Frontal cortex (tissue), 4 donors: ENCODE results near the gene PDE4C. TPM values are rescaled to one million over a fixed set of nuclear protein-coding genes. Genes with fewer than 3 reads are reported as not detected.
"Not testable (repeated sequence)": the region's sequence is repeated elsewhere in the genome, so short reads cannot be mapped to it uniquely, and the experiment has no call there.

ENCODE experiments used
- DNase-seq, 2 donors: peaks; one replicate each; pipeline ENCODE4 v3.0.0; 2012; ENCODE audit warnings: low spot score in 2 of 2
- FAIRE-seq: peaks from 2 replicates; lab custom pipeline; 2012; peaks lifted over from hg19 to GRCh38; lab: Jason Lieb, UNC
- total RNA-seq: library from RNA; depleted of rRNA; stranded (reverse); fragments of >200 nt; gene quantifications from one replicate; pipeline ENCODE4 v1.2.3, GENCODE V29; 2014
- donor health status: control.
- donor health status: control.
- donor health status: control.

PDE4C gene
- total RNA-seq, 1 donor from 2014 or later = 1.2 TPM

DNA sequence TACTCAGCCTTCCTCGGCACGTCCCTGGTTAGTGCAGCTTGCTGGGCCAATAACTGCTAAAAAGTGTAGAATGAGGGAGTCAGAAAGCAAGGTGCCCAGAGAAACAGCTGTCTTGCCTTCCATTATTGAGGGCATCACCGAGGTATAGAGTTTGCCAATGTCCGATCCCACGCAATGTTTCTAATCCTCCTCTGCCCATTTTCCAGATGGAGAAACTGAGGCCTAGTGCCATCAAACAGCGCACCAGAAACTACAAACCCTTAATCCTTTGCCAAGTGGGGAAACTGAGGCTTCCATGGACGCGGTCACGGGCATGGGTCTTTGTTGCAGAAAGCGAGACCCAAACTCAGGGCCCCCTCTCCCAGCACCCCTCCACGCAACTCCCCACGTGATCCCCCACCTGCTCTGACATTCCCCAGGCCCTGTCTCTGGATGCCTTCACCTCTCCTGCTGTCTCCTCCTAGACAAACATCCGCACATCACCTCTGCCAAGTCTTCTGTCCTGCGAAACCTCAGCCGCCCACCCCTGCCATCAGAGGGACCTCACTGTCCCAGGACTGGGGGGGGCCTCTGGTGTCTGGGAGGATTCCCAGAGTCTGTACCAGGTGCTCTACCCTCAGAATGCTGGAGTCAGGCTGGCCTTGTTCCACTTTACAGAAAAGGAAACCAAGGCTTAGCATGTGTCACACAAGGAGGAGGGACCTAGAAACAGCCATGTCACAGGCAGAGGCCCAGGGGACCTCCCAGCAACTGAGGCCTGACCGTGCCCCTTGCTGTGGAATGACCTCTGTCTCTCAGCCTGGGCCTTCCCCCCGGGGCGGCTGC is 930 bp upstream of the PDE4C start:
- DNase-seq = no peak
- no peak for FAIRE-seq

- no peak for FAIRE-seq
- DNase-seq = no peak
These were observed 910 bp downstream of the PDE4C start for GRCh38 chr19:18225355-18225701.

GRCh38 chr19:18224525-18225354 is 1.5 kb downstream of the PDE4C start:
- DNase-seq = peak; percentile 99
- FAIRE-seq = peak; percentile 98

- no peak for FAIRE-seq
- no peak for DNase-seq
These were observed 2.2 kb downstream of the PDE4C start for GRCh38 chr19:18223860-18224524.

GRCh38 chr19:18221815-18222725 is 4.2 kb downstream of the PDE4C start:
- FAIRE-seq (no peak), DNase-seq (no peak)

DNA sequence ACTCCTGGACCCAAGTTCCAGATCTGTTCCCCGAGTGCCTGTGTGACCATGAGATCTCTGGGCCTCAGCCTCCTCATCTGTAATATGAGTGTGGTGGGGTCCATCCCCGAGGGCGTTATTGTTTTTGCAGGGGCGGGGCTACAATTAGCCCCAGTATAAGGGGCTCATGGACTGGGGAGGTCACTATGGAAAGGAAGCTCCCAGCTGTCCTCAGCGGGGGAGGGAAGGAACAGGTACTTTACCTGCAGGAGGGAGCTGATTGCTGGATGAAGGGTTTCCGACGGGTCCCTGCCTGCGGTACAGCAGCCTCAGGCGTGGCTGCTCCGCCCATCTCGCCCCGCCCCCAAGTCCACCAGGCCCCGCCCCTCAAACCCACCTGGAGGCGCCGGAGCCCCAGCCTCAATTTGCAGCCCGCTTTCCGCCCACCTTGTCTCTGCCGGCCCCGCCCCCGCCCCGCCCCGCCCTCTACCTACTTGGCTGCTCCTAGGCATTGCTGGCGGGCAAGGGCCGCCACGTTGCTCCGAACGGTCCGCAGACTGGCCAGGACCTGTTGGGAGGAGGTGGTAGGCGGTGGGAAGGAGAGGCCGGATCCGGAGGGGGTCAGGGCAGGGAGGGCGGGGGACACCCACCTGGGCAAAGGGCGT is 5.5 kb downstream of the PDE4C start:
- no peak for DNase-seq
- FAIRE-seq = no peak

DNA sequence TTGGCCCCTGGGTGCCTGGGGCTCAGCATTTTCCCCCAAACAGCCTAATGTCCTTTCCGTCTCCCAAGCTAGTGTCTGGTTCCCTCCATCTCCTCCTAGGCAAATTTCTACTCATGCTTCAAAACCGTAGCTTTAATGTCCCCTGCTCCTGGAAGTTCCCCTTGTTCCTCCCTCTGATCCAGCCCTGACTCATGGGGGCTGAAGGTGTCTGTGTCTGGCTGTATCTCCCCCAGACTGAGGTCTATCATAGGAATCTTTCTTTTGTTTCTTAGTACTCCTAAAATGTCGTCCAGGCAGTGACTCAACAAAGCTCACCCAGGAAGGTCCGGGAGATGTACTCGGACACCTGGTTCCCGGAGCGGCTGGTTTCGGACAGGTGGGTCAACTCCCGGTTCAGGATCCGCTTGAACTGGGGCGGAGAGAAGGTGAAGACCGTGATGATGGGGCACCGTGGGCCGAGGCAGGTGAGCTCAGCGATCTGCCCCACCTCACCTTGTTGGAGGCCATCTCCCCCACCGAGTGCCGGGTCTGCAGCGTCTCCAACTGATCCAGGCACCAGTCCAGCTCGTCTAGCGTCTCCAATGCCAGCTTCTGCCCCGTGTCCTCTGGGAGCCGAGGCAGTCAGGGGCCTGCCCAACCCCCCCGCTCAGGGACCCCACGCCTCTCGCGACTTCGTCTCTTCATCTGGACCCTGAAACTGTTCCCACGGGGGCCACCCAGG is 6.2 kb downstream of the PDE4C start:
- FAIRE-seq (no peak), DNase-seq (no peak)

- FAIRE-seq (no peak), DNase-seq (no peak)
These were observed 7.6 kb downstream of the PDE4C start for GRCh38 chr19:18218600-18218999.

DNA sequence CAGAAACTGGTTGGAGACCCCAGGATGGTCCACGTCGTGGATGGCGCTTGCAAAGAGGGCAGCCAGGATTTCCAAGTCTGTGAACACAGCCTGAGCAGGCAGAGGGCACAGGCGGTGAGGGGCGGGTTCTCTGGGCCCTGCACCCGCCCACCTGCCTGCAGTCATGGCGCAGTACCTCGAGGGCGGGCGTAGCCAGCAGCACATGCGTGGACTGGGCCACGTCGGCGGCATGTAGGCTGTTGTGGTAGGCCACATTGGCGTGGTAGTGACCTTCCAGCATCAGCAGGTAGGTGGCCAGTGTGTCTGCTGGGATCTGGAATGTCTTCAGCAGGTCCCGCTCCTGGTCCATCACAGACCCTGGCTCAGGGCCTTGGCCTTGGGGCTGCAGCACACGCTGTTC is 8.1 kb downstream of the PDE4C start:
- DNase-seq (no peak), FAIRE-seq (no peak)

- FAIRE-seq (no peak), DNase-seq (no peak)
These were observed 9.4 kb downstream of the PDE4C start for GRCh38 chr19:18216789-18217188.

DNA sequence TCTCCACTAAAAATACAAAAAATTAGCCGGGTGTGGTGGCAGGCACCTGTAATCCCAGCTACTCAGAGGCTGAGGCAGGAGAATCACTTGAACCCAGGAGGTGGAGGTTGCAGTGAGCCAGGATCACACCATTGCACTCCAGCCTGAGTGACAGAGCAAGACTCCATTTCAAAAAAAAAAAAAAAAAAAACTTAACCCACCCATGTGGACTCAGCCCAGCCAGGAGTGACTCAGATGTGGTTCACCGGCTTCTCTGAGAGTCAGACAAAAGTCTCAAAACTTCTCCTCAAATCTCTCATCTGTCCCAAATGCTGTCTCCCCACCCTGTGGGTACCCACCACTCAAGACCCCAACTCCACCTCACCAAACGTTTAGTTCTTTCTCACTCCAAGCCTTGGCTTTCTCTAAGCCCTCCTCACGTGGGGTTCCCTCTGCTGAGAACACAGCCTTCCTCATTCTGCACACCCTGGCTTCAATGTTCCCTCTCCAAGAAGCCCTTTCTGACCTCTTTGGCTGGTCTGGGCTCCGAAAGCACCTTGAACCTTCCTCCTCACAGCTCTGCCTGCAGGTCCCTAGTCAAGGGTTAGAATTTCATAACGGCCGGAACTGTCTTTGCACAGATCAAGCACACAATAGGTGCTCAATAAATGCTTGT is 11.3 kb downstream of the PDE4C start:
- no peak for FAIRE-seq
- DNase-seq = no peak

GRCh38 chr19:18211683-18212082 is 14.6 kb downstream of the PDE4C start:
- DNase-seq = no peak

DNA sequence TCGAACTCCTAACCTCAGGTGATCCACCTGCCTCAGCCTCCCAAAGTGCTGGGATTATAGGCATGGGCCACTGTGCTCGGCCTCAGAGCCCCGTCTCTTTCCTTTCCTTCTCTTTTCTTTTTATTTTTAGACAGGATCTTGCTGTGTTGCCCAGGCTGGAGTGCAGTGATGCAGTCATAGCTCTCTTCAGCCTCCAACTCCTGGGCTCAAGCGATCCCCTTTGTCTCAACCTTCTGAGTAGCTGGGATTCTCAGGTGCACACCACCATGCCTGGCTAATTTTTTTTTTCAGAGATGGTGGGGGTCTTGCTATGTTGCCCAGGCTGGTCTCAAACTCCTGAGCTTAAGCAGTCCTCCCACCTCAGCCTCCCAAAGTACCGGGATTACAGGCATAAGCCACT is 16.3 kb downstream of the PDE4C start:
- not testable (repeated sequence) for FAIRE-seq

More at GRCh38 chr19:18211683-18212082, 14.6 kb downstream of the PDE4C start:
- no peak for FAIRE-seq

DNA sequence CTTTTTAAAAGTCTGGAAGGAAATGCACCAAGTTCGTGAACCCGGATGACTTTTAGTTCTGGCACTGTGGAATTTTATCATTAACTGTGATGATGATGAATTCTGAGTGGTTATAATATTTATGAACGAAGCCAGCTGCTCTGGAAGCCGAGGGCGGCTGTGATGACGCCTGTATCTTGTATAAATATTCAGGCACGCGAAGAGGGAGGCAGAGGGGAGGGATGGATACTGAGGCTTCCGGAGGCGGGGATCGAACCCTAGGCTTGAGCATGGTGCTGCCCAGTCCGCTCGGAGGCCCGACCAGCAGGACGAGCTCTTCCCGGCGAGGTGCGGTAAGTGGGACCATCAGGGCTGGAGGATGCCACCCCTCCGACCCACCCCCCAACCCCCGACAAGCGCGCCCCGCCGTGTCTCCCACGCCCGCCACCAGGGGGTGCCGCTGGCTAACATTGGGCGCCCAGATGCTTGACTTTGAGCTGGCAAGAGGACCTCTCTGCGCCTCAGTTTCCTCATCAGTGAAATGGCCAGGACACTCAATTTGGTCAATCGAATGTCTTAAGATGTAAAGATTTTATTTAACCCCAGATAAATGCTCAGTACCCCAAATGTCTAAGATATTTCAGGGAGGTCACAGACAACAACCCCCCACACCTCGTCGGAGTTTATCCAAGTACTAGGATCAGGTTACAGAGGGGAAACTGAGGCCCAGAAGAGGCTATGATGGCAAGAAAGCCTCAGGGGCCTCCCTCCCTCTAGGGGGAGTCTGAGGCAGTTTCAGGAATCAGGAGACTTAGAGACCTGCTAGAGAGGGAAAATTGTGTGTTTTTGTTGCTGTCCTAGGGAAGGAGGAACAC is 17.9 kb downstream of the PDE4C start:
- FAIRE-seq = no peak

More for the DNA sequence above, 16.3 kb downstream of the PDE4C start:
- not testable (repeated sequence) for DNase-seq

GRCh38 chr19:18206018-18206417 is 20.2 kb downstream of the PDE4C start:
- DNase-seq = peak in 1 of 2 donors; percentile 6
- no peak for FAIRE-seq

More for the DNA sequence above, 17.9 kb downstream of the PDE4C start:
- DNase-seq = no peak

DNA sequence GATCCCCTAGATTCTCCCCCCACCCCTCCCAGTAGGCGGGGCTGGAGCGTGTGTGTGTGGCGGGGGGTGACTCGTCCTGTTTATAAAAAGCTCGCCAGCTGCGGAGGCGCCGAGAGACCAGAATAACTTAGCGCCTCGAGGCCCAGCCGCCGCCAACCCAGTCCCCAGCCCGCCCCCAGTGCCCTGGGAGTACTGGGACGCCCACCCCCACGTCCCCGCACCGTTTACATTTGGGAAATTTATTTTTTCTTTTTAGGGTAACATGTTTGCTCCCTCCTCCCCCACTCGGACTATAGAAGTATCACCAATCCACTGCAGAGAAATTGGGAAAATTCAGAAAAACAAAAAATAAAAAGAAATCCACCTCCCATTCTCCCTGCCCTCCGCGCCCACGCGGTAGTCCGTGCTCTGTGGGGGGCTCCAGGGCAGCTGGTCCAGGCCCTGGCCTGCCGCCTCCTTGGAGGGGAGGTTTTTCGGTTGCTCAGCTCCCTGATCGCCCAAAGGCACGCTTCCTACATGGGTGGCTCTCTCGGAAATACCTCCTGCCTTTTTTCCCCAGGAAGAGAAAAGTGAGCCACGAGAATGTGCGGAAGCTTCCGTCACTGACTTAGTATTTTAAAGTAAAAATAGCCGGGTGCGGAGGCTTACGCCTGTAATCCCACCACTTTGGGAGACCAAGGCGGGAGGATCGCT is 20.9 kb downstream of the PDE4C start:
- FAIRE-seq (no peak), DNase-seq (peak; percentile 75 to 76)
